PC-9 (cell line): ENCODE results near the gene CAVIN1.

Source experiments
- EZH2 ChIP-seq: fragments of 200-600 bp; sonication (generic); IDR thresholded peaks from 2 replicates; pipeline ENCODE4 v1.8.0; 2017; ENCODE audit warnings: antibody characterized with exemption, low read depth
- TF ChIP-seq, protein P1 (sequence below): fragments of 200-600 bp; sonication (generic); conservative IDR thresholded peaks from 2 replicates; pipeline ENCODE4 v1.6.1; 2017; ENCODE audit warnings: mixed run types, antibody characterized with exemption, mild to moderate bottlenecking, moderate library complexity

DNA sequence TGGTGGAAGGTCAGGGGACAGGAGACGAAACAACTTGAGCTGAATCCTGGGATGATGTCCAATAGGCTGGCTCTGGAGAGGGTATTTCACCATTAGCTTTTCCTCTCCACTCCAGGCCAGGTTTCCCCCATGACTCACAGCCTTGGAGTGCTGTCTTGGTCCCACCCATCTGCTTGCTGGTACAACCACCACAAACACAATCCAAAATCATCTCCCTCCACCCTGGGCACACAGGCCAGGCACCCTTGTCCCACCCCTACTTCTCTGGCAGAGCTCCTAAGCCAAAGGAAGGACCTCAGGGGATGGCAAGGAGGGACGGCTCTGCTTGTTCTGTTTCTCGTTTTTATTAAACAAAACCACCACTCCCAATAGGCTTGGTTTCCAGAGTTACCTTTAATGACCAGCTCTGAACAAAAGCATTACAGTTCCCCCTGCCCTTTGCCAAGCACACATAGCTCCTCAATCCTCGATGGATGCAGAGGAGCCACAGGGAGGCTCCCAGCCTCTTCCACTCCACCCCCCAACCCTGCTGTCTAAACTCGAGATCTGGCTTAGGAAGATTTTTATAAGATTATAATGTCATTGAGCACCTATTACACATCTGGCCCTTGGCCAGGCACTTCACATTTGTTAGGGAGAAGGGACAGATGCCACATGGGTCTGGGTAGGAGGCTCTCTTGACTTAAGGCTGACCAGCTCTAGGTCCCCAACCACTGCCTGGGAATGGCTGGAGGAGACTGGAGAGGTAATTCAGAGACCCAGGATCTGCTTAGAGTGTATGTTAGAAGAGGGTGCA, 13.3 kb downstream of the CAVIN1 start:
- TF ChIP-seq, protein P1, sequence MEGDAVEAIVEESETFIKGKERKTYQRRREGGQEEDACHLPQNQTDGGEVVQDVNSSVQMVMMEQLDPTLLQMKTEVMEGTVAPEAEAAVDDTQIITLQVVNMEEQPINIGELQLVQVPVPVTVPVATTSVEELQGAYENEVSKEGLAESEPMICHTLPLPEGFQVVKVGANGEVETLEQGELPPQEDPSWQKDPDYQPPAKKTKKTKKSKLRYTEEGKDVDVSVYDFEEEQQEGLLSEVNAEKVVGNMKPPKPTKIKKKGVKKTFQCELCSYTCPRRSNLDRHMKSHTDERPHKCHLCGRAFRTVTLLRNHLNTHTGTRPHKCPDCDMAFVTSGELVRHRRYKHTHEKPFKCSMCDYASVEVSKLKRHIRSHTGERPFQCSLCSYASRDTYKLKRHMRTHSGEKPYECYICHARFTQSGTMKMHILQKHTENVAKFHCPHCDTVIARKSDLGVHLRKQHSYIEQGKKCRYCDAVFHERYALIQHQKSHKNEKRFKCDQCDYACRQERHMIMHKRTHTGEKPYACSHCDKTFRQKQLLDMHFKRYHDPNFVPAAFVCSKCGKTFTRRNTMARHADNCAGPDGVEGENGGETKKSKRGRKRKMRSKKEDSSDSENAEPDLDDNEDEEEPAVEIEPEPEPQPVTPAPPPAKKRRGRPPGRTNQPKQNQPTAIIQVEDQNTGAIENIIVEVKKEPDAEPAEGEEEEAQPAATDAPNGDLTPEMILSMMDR, result no peak
- TF ChIP-seq EZH2, result no peak
